HG02938 (cell line): ENCODE measurements around the gene GBGT1.
"Not testable (repeated sequence)": the region's sequence is repeated elsewhere in the genome, so short reads cannot be mapped to it uniquely, and the experiment has no call there.

Experiments used
- ATAC-seq: cut with Tn5 transposase; IDR thresholded peaks from one replicate; pipeline ENCODE4 v1.9.1; 2021; ENCODE audit warnings: mild to moderate bottlenecking, moderate library complexity; ENCODE audit not compliant: unreplicated experiment

The GBGT1 gene

GRCh38 chr9:133163504-133164172 is at the start of gene GBGT1:
TSS of gene GBGT1 (minus strand) at chr9:133163914. CDS start at chr9:133162412, 1,502 bp downstream.
- ATAC-seq: no peak

GRCh38 chr9:133210609-133211008 is 46.9 kb upstream of the GBGT1 start:
- ATAC-seq: no peak

GRCh38 chr9:133210202-133210532 is 46.5 kb upstream of the GBGT1 start:
- no peak for ATAC-seq

GRCh38 chr9:133209327-133210201 is 45.9 kb upstream of the GBGT1 start:
- not testable (repeated sequence) for ATAC-seq

- ATAC-seq: not testable (repeated sequence)
These were observed 45.2 kb upstream of the GBGT1 start, which contains the start of gene OBP2B for GRCh38 chr9:133208880-133209300. TSS of gene OBP2B (minus strand) at chr9:133209250. CDS start at chr9:133209199, 51 bp downstream.

- not testable (repeated sequence) for ATAC-seq
These were observed 44.6 kb upstream of the GBGT1 start for GRCh38 chr9:133208171-133208879.

- ATAC-seq: no peak
These were observed 43.9 kb upstream of the GBGT1 start for GRCh38 chr9:133207540-133208170.

GRCh38 chr9:133207021-133207531 is 43.4 kb upstream of the GBGT1 start:
- ATAC-seq: no peak

GRCh38 chr9:133205996-133206931 is 42.5 kb upstream of the GBGT1 start:
- ATAC-seq: no peak

- not testable (repeated sequence) for ATAC-seq
These were observed 41.8 kb upstream of the GBGT1 start for GRCh38 chr9:133205481-133205887.

- ATAC-seq: no peak
These were observed 41.3 kb upstream of the GBGT1 start for GRCh38 chr9:133204993-133205336.

GRCh38 chr9:133204335-133204992 is 40.8 kb upstream of the GBGT1 start:
- ATAC-seq: no peak

- no peak for ATAC-seq
These were observed 39.9 kb upstream of the GBGT1 start for GRCh38 chr9:133203506-133204075.

- no peak for ATAC-seq
These were observed 39.2 kb upstream of the GBGT1 start for GRCh38 chr9:133202688-133203453.

GRCh38 chr9:133202145-133202513 is 38.4 kb upstream of the GBGT1 start:
- no peak for ATAC-seq

- no peak for ATAC-seq
These were observed 37.9 kb upstream of the GBGT1 start for GRCh38 chr9:133201424-133202144.

GRCh38 chr9:133200631-133201030 is 36.9 kb upstream of the GBGT1 start:
- no peak for ATAC-seq
